GM12891 (cell line): ENCODE results near the gene SUGP1.

ENCODE experiments used
- POLR2A ChIP-seq: IDR thresholded peaks from 2 replicates; pipeline ENCODE4 v1.6.1; 2011; ENCODE audit warnings: low read depth, low read length, control low read depth
- POLR2AphosphoS5 ChIP-seq: IDR thresholded peaks from 2 replicates; pipeline ENCODE4 v1.6.1; 2011; ENCODE audit warnings: low read depth, low read length, control low read depth

DNA sequence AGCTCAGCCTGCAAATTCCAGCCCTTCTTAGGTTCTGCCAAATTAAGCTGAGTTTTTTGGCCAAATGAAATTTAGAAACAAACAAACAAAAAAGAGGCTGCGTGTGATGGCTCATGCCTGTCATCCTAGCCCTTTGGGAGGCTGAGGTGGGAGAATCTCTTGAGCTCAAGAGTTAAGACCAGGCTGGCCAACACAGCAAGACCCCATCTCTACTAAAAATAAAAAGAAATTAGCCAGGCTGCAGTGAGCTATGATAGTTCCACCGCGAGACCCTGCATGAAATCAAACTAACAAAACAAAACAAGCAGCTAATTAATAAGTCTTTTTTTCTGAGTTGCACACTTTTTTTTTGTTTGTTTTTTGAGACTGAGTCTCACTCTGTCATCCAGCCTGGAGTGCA, 90.6 kb downstream of the SUGP1 start:
- no peak for TF ChIP-seq POLR2AphosphoS5
- no peak for TF ChIP-seq POLR2A
